Endothelial cell of umbilical vein (primary cell): ENCODE data around the gene RASAL2. TPM values are rescaled to one million over a fixed set of nuclear protein-coding genes. Genes with fewer than 3 reads are reported as not detected.

ENCODE experiments used
- BruUV-seq: library from RNA; stranded (reverse); fragments of 400-500 nt; replicated peaks from 2 replicates; lab custom pipeline; 2021; lab: Mats Ljungman, UMichigan
- CTCF ChIA-PET: fragments of 300-600, 350-600 bp; sonication (Branson Sonifier 250); formaldehyde crosslinking; loops from one replicate; lab custom pipeline; 2021; ENCODE audit warnings: antibody characterized with exemption, inconsistent platforms; lab: Charles Lee
- POLR2A ChIA-PET: fragments of 300-600, 350-600 bp; sonication (Branson Sonifier 250); formaldehyde crosslinking; loops from one replicate; lab custom pipeline; 2021; ENCODE audit warnings: antibody characterized with exemption, inconsistent platforms; lab: Charles Lee
- DNase-seq: peaks from one replicate; pipeline ENCODE4 v3.0.0-alpha.2; 2011; ENCODE audit warnings: low read depth, low spot score
- FAIRE-seq: peaks from 2 replicates; lab custom pipeline; 2011; peaks lifted over from hg19 to GRCh38; lab: Jason Lieb, UNC
- H2AFZ ChIP-seq: 2 replicates; pipeline ENCODE4 v1.6.0; 2012; ENCODE audit warnings: low read depth, low read length, control low read depth, inconsistent platforms
- H3K27ac ChIP-seq: 2 replicates; pipeline ENCODE4 v1.5.1; 2011; ENCODE audit warnings: low read depth, mild to moderate bottlenecking, control low read depth, low read length, moderate library complexity; ENCODE audit not compliant: insufficient read depth
- H3K27me3 ChIP-seq, 2 experiments: 2 replicates each; pipeline versions ENCODE4 v1.6.0 to v1.6.1; 2011; ENCODE audit warnings: low read length in 2 of 2, mixed read lengths in 1 of 2; ENCODE audit not compliant: control insufficient read depth in 2 of 2, insufficient read depth in 2 of 2
- H3K36me3 ChIP-seq, 2 experiments: 2 replicates in 1 of 2; 3 replicates in 1 of 2; pipeline ENCODE4 v1.5.1; 2011; ENCODE audit warnings: low read length in 2 of 2, mild to moderate bottlenecking in 1 of 2, moderate library complexity in 1 of 2; ENCODE audit not compliant: control insufficient read depth in 2 of 2, insufficient read depth in 2 of 2; ENCODE audit errors: extremely low read depth in 1 of 2
- H3K4me1 ChIP-seq: 3 replicates; pipeline ENCODE4 v1.5.1; 2011; ENCODE audit warnings: mild to moderate bottlenecking, low read length; ENCODE audit not compliant: control insufficient read depth, insufficient read depth; ENCODE audit errors: extremely low read depth
- H3K4me2 ChIP-seq: 2 replicates; pipeline ENCODE4 v1.6.1; 2011; ENCODE audit warnings: low read length, control low read depth, mixed read lengths; ENCODE audit not compliant: insufficient read depth
- H3K4me3 ChIP-seq, 3 experiments: fragments of 200-600 bp in 1 of 3; sonication (generic), shearing (Covaris generic) in 1 of 3; replicated peaks in 1 of 3; 2 replicates each; pipeline ENCODE4 v1.5.1; 2011 to 2016; ENCODE audit warnings: control low read depth in 3 of 3, low read length in 3 of 3, mild to moderate bottlenecking in 2 of 3, inconsistent platforms in 1 of 3, low read depth in 1 of 3, moderate library complexity in 1 of 3; ENCODE audit not compliant: insufficient read depth in 1 of 3
- H3K79me2 ChIP-seq: 2 replicates; pipeline ENCODE4 v1.6.0; 2012; ENCODE audit warnings: low read length, inconsistent platforms; ENCODE audit not compliant: control insufficient read depth, insufficient read depth
- H3K9ac ChIP-seq: replicated peaks from 2 replicates; pipeline ENCODE3; 2011; ENCODE audit warnings: low read length, control low read depth; ENCODE audit not compliant: insufficient read depth; ENCODE audit errors: extremely low read depth
- H3K9me1 ChIP-seq: replicated peaks from 3 replicates; pipeline ENCODE4 v1.6.0; 2011; ENCODE audit warnings: mild to moderate bottlenecking, low read length; ENCODE audit not compliant: control insufficient read depth, insufficient read depth; ENCODE audit errors: extremely low read depth
- H3K9me3 ChIP-seq: replicated peaks from 2 replicates; pipeline ENCODE4 v1.5.1; 2012; ENCODE audit warnings: low read length, inconsistent platforms; ENCODE audit not compliant: control insufficient read depth, insufficient read depth
- H4K20me1 ChIP-seq: replicated peaks from 2 replicates; pipeline ENCODE3; 2011; ENCODE audit warnings: mild to moderate bottlenecking, low read length; ENCODE audit not compliant: control insufficient read depth, insufficient read depth; ENCODE audit errors: extremely low read depth
- EZH2 ChIP-seq: IDR thresholded peaks from 2 replicates; pipeline ENCODE4 v1.6.1; 2012; ENCODE audit warnings: borderline replicate concordance, low read depth, mild to moderate bottlenecking, moderate library complexity, low read length, inconsistent platforms; ENCODE audit not compliant: severe bottlenecking
- FOS ChIP-seq: IDR thresholded peaks from 2 replicates; pipeline ENCODE4 v1.6.1; 2011; ENCODE audit warnings: mild to moderate bottlenecking, low read length, moderate library complexity, borderline replicate concordance; ENCODE audit not compliant: insufficient read depth
- GATA2 ChIP-seq: IDR thresholded peaks from 2 replicates; pipeline ENCODE4 v1.7.0; 2011; ENCODE audit warnings: low read depth, mild to moderate bottlenecking, moderate library complexity, mixed read lengths, low read length; ENCODE audit not compliant: insufficient read length, insufficient read depth
- JUN ChIP-seq: IDR thresholded peaks from 2 replicates; pipeline ENCODE4 v1.6.1; 2011; ENCODE audit warnings: borderline replicate concordance, low read depth; ENCODE audit not compliant: insufficient read length, insufficient read depth
- MYC ChIP-seq: IDR thresholded peaks from one replicate; pipeline ENCODE4 v1.6.1; 2011; ENCODE audit warnings: mild to moderate bottlenecking, low read depth, low read length
- POLR2A ChIP-seq: IDR thresholded peaks from 2 replicates; pipeline ENCODE4 v1.6.1; 2012; ENCODE audit warnings: low read depth, mild to moderate bottlenecking, control low read depth, low read length
- POLR2AphosphoS5 ChIP-seq: IDR thresholded peaks from 2 replicates; pipeline ENCODE4 v1.6.1; 2012; ENCODE audit warnings: low read depth, mild to moderate bottlenecking, control low read depth, low read length, moderate library complexity; ENCODE audit not compliant: insufficient read depth
- dilution Hi-C: fragments of 300-500 bp; cut with MboI; formaldehyde crosslinking; loops from one replicate; pipeline ENCODE4 v1.15.0; 2019; ENCODE audit warnings: low sequenced_read_pairs; ENCODE audit not compliant: extremely low pct_ligation_motif_present
- intact Hi-C: fragments of 100-400 bp; cut with micrococcal nuclease; formaldehyde crosslinking; loops from one replicate; pipeline ENCODE4 v1.10.0; 2022
- polyA plus RNA-seq, 4 experiments: library from polyadenylated mRNA; depleted of rRNA in 3 of 4; stranded (reverse) in 3 of 4; unstranded in 1 of 4; fragments of >200 nt; gene quantifications; 2 replicates each; pipeline versions ENCODE4 v1.2.1 to v1.2.3, GENCODE V29; 2011 to 2012; ENCODE audit warnings: missing spikeins in 1 of 4
- total RNA-seq: library from RNA; stranded (reverse); gene quantifications from 2 replicates; pipeline ENCODE4 v1.2.3, GENCODE V29; 2021
- TF ChIP-seq, protein P1 (sequence below), 2 donors: IDR thresholded peaks; 1 replicate in 1 of 2; 2 replicates in 1 of 2; pipeline ENCODE4 v1.5.1; 2011; ENCODE audit warnings: low read length in 2 of 2, mild to moderate bottlenecking in 2 of 2, moderate library complexity in 2 of 2, control low read depth in 1 of 2, inconsistent platforms in 1 of 2, low read depth in 1 of 2; ENCODE audit not compliant: insufficient read depth in 1 of 2; ENCODE audit errors: extremely low read depth in 1 of 2
- TF ChIP-seq, protein P2 (sequence below): IDR thresholded peaks from 2 replicates; pipeline ENCODE4 v1.6.1; 2011; ENCODE audit not compliant: insufficient read depth, insufficient read length

Gene RASAL2
- total and polyA plus RNA-seq, 2 donors (not counting 3 experiments of a cell fraction or from before 2014, with no cell fraction given), result 12.5 to 15.5 TPM

DNA sequence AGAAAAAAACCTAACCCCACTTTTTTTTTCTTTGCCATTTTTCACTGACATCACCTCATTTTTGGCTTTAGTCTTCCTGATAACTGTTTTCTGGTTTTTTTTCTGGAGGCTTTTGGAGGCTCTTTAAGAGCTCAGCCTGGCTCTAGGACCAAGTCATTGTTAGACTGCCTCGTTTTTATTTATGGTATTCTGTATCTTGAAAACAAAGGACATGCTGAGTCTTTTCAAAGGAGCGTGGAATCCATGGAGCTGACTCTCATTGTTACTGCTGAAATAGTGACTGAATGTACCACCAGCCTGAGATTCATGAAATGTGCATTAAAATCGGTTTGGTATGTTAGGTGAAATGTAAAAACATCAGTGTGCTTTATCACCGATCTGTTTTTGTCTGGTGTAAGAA lies 28.0 kb downstream of the RASAL2 start:
- Histone ChIP-seq H2AFZ (no peak overlapping the region), H3K79me2 (peaks cover 2% of the 10 kb centered on the region), H3K9me3 (no peaks in the 10 kb centered on the region), H4K20me1 (no peaks in the 10 kb centered on the region), H3K4me3 (no peak overlapping the region), H3K36me3 (no peaks in the 10 kb centered on the region), H3K27ac (no peak overlapping the region), H3K27me3 (no peaks in the 10 kb centered on the region), H3K4me2 (no peak overlapping the region), H3K4me1 (peaks cover 3% of the 10 kb centered on the region), H3K9ac (no peak overlapping the region), H3K9me1 (no peaks in the 10 kb centered on the region)
- no peak for DNase-seq
- dilution Hi-C loops (no loop called here), intact Hi-C loops (no loop called here)
- FAIRE-seq, result no peak
- POLR2A ChIA-PET, result no interaction called here
- CTCF ChIA-PET, result interaction anchor here (1.3 to 2.8 kb wide), 2 partner anchors 29 to 90 kb away, joined by 3 to 17 read pairs; no protein-coding TSS in a partner anchor
- no peak for TF ChIP-seq EZH2
- no peak for TF ChIP-seq JUN
- no peak for TF ChIP-seq MYC
- no peak for TF ChIP-seq FOS
- TF ChIP-seq, protein P1, sequence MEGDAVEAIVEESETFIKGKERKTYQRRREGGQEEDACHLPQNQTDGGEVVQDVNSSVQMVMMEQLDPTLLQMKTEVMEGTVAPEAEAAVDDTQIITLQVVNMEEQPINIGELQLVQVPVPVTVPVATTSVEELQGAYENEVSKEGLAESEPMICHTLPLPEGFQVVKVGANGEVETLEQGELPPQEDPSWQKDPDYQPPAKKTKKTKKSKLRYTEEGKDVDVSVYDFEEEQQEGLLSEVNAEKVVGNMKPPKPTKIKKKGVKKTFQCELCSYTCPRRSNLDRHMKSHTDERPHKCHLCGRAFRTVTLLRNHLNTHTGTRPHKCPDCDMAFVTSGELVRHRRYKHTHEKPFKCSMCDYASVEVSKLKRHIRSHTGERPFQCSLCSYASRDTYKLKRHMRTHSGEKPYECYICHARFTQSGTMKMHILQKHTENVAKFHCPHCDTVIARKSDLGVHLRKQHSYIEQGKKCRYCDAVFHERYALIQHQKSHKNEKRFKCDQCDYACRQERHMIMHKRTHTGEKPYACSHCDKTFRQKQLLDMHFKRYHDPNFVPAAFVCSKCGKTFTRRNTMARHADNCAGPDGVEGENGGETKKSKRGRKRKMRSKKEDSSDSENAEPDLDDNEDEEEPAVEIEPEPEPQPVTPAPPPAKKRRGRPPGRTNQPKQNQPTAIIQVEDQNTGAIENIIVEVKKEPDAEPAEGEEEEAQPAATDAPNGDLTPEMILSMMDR (IDR thresholded peaks at IDR 0.05; ENCODE audit: extremely low read depth in 1 of 2, insufficient read depth in 1 of 2, low read depth in 1 of 2, low read length in 2 of 2), result no peak
- no peak for TF ChIP-seq GATA2
- no peak for TF ChIP-seq POLR2AphosphoS5
- TF ChIP-seq POLR2A, result no peak
- TF ChIP-seq, protein P2, sequence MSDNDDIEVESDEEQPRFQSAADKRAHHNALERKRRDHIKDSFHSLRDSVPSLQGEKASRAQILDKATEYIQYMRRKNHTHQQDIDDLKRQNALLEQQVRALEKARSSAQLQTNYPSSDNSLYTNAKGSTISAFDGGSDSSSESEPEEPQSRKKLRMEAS, result no peak
- no TSS peak for BruUV-seq
